Small intestine (tissue), 7 donors: ENCODE data around the gene ADAM23. TPM values are rescaled to one million over a fixed set of nuclear protein-coding genes. Genes with fewer than 3 reads are reported as not detected.

Experiments used
- DNase-seq, 2 donors: peaks; one replicate each; pipeline versions ENCODE4 v3.0.0 to v3.0.0-alpha.2; 2013
- FAIRE-seq: peaks from 2 replicates; lab custom pipeline; 2012; peaks lifted over from hg19 to GRCh38; lab: Jason Lieb, UNC
- H3K27ac ChIP-seq, 3 donors: one replicate each; pipeline ENCODE4 v1.5.1; 2013; ENCODE audit warnings: low read length in 2 of 3, mild to moderate bottlenecking in 2 of 3, control low read depth in 1 of 3, inconsistent platforms in 1 of 3, low read depth in 1 of 3, moderate library complexity in 1 of 3
- H3K27me3 ChIP-seq, 3 donors: one replicate each; pipeline ENCODE4 v1.6.1; 2013; ENCODE audit warnings: low read length in 3 of 3, inconsistent platforms in 1 of 3; ENCODE audit not compliant: control insufficient read depth in 3 of 3, insufficient read depth in 3 of 3
- H3K36me3 ChIP-seq, 3 donors: one replicate each; pipeline ENCODE4 v1.6.1; 2013; ENCODE audit warnings: low read length in 3 of 3, inconsistent platforms in 1 of 3, low read depth in 1 of 3, mild to moderate bottlenecking in 1 of 3, moderate library complexity in 1 of 3; ENCODE audit not compliant: control insufficient read depth in 3 of 3, insufficient read depth in 2 of 3
- H3K4me1 ChIP-seq, 3 donors: one replicate each; pipeline ENCODE4 v1.6.1; 2013; ENCODE audit warnings: low read length in 2 of 3, inconsistent platforms in 1 of 3, low read depth in 1 of 3, mild to moderate bottlenecking in 1 of 3, moderate library complexity in 1 of 3; ENCODE audit not compliant: control insufficient read depth in 3 of 3, insufficient read depth in 2 of 3
- H3K4me3 ChIP-seq, 3 donors: one replicate each; pipeline ENCODE4 v1.5.1; 2013; ENCODE audit warnings: low read length in 3 of 3, control low read depth in 1 of 3, inconsistent platforms in 1 of 3, low read depth in 1 of 3, mild to moderate bottlenecking in 1 of 3, moderate library complexity in 1 of 3
- H3K9me3 ChIP-seq, 2 donors: one replicate each; pipeline ENCODE4 v1.6.1; 2013; ENCODE audit warnings: low read depth in 1 of 2, low read length in 1 of 2; ENCODE audit not compliant: control insufficient read depth in 2 of 2, insufficient read depth in 1 of 2
- WGBS, 3 donors: extraction: QIAGEN DNeasy Blood & Tissue Kit; methylation state at CpG; one replicate each; pipeline ENCODE4 v1.1.7; 2013; 5-methylcytosine and 5-hydroxymethylcytosine counted together
- polyA plus RNA-seq, 4 donors: library from polyadenylated mRNA; stranded (reverse) in 3 of 4; unstranded in 1 of 4; fragments of 200-250 nt in 3 of 4; fragments of 120-200 nt in 1 of 4; gene quantifications; one replicate each; pipeline versions ENCODE4 v1.2.1 to v1.2.3, GENCODE V29; 2013
- donor health status: healthy with polysubstance abuse.
- donor health status: control.
- donor health status: control.
- donor health status: Bipolar disorder and iron deficiency.
- donor health status: healthy.

Gene ADAM23
- polyA plus RNA-seq, 4 donors: 0.27 to 1.6 (median 1.4) TPM; not detected in 1

DNA sequence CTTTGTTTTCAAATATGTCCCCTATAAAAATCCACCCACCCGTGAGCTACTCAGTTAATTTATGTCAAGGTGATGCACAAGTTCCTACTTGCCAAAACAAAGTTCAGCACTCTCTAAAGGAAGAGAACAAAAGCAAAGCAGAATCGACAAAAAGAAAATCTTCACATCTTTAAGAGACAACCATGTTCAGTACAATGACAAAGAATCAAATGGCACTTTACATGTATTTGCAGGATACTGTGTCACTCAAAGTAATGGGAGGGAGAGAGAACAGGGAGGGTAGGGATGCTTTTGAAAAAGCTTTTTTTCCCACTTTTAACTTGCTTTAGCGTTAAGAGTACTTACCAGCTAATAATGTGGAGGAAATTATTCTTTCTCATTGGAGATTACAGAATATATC is 159.9 kb downstream of the ADAM23 start:
- no peak overlapping the region for H3K4me3 ChIP-seq
- H3K27ac ChIP-seq: no peak overlapping the region
- FAIRE-seq (no peak), DNase-seq (no peak)
- WGBS, 3 donors: 81 to 89% (median 85%) methylated on average over 3 of the region's 3 CpGs
- H3K9me3 ChIP-seq: no peaks in the 10 kb centered on the region
- no peaks in the 10 kb centered on the region for H3K36me3 ChIP-seq
- no peaks in the 10 kb centered on the region for H3K27me3 ChIP-seq
- H3K4me1 ChIP-seq: no peaks in the 10 kb centered on the region

DNA sequence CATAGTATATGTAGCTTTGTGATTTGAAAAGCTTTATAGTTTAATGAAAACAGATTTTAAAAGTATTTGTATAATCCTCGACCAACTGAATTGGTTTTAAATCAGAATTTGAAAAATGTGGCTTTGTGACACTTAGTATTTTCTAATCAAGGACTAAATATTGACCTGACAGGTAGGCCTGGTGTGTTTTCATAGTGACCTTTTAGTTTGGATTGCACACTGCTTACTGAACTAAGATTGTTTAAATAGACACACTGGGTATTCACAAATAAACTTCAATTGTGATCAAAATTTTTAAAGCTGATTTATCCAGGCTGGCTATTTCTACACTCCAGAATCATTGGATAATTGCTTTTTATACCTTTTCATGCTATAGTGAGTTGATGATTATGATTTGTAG is 167.1 kb downstream of the ADAM23 start:
- H3K4me1 ChIP-seq: no peaks in the 10 kb centered on the region
- H3K9me3 ChIP-seq: no peaks in the 10 kb centered on the region
- FAIRE-seq (no peak), DNase-seq (no peak)
- no peak overlapping the region for H3K4me3 ChIP-seq
- H3K36me3 ChIP-seq: no peaks in the 10 kb centered on the region
- no peak overlapping the region for H3K27ac ChIP-seq
- H3K27me3 ChIP-seq: no peaks in the 10 kb centered on the region
- WGBS, 3 donors: 26 to 61% (median 35%) methylated on average over 1 of the region's 1 CpG

DNA sequence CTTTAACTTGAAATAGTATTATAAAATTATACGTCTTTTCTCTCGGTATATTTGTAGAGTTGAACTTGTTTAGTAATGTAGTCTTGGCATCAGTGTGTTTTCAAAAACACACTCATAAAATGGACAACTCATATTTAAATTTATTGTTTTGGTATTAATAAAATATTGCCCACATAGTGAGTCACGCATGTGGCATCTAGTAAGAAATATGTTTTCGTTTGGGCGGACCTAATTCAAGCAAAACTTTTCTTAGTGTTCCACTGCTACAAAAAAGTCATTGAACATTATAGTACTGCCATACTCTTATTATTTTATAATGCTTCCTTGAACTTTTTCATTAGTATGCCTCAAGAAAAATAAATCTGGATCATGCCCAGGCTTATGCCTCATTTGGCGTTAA is 167.9 kb downstream of the ADAM23 start:
- 90 to 94% (median 92%) methylated on average over 6 of the region's 6 CpGs for WGBS, 3 donors
- Histone ChIP-seq H3K4me3 (no peak overlapping the region), H3K36me3 (no peaks in the 10 kb centered on the region), H3K9me3 (no peaks in the 10 kb centered on the region), H3K27ac (no peak overlapping the region), H3K27me3 (no peaks in the 10 kb centered on the region), H3K4me1 (no peaks in the 10 kb centered on the region)
- no peak for FAIRE-seq
- DNase-seq: no peak

DNA sequence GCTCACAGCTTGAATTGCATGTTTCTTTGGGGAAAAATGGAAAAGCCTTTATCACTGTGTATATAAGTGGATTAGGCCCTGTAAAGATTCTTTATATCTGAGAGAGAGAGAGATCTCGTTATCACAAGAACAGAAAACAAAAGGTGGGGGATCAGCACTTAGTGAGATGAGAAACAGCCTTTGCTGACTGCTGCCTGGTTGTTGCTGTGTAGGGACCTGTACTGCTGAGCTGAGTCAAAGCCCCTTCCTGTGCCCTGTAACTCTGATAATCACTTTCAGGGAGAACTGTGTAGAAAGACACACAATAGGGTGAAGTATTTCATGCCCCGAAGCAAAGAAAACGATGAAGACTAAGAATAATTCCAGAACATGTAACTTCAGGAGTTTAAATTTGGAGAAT is 168.4 kb downstream of the ADAM23 start:
- Histone ChIP-seq H3K27ac (no peak overlapping the region), H3K9me3 (no peaks in the 10 kb centered on the region), H3K27me3 (no peaks in the 10 kb centered on the region), H3K4me1 (no peaks in the 10 kb centered on the region), H3K4me3 (no peak overlapping the region), H3K36me3 (no peaks in the 10 kb centered on the region)
- FAIRE-seq: no peak
- 38 to 54% (median 44%) methylated on average over 3 of the region's 3 CpGs for WGBS, 3 donors
- DNase-seq: no peak

DNA sequence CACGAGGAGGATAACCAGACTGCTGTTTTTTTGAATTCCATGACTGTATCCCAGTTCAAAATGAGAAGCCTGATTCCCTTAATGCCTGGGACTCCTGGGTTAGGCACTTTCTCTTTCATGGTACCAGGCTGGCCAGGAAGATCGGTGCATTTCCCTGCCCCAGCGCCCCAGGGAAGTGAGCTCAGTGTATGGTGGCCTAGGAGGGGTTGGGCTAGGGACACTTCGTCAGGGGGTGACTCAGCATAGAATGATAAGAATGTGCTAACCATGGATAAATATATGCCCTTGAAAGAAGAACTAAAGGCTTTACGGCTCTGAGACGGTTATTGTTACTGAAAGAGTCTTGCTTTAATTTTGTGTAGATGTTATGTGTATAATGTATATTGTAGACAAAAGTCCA is 171.5 kb downstream of the ADAM23 start:
- Histone ChIP-seq H3K27ac (no peak overlapping the region), H3K9me3 (no peaks in the 10 kb centered on the region), H3K36me3 (no peaks in the 10 kb centered on the region), H3K4me1 (no peaks in the 10 kb centered on the region), H3K4me3 (no peak overlapping the region), H3K27me3 (no peaks in the 10 kb centered on the region)
- no peak for FAIRE-seq
- no peak for DNase-seq
- 64 to 81% (median 71%) methylated on average over 6 of the region's 6 CpGs for WGBS, 3 donors

DNA sequence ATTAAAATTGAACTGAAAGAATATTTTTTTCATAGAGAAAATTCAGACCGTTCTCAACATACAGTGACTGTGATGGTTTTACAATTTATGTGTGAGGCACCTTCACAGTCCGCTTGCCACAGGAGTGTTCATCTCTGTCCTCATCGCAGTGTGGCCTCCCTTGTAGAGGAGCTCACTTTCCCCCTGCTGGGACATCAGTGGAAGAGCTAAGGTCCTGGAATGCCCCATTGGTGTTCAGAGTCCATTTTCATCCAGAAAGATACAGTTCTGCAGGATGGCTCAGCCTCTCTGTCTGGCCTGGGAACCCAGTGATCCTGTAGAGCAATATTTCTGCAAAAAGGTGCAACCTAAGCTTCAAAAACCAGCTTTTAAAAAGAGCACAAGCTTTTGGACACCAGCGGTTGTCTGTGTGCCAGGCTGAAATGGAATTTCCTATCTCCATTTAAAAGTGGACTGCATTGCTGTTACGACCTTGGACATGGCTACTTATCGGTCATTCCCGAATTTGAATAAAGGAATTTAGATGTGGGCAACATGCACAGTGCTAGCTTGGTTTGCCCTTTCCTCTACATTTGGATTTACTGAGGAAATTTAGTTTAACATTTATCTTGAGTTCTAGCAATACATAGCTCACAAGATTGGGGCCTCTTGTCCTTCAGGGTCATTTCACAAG is 172.2 kb downstream of the ADAM23 start:
- DNase-seq (no peak), FAIRE-seq (no peak)
- H3K9me3 ChIP-seq: no peaks in the 10 kb centered on the region
- no peak overlapping the region for H3K27ac ChIP-seq
- no peaks in the 10 kb centered on the region for H3K27me3 ChIP-seq
- H3K4me3 ChIP-seq: no peak overlapping the region
- no peaks in the 10 kb centered on the region for H3K36me3 ChIP-seq
- 79 to 87% (median 85%) methylated on average over 7 of the region's 7 CpGs for WGBS, 3 donors
- no peaks in the 10 kb centered on the region for H3K4me1 ChIP-seq

DNA sequence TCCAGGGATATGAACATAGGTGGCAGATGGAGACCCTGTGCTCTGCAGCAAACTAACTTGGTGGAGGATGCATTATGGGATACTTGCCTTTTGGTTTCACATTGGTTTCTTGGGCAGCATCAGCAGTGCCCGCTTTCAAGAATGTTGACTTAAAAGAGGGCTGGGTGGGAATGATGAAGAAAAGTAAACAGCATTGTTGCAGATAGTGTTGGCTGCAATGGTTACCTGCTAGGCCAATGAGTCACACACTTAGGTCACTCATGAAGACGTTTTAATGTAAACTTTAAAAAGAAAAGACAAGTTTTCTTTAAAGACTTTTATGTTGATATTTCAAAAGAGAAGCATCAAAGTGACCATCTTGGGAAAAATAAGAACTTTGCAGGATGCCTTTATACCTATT is 172.8 kb downstream of the ADAM23 start:
- 26 to 52% (median 38%) methylated on average over 2 of the region's 2 CpGs for WGBS, 3 donors
- Histone ChIP-seq H3K36me3 (no peaks in the 10 kb centered on the region), H3K4me1 (no peaks in the 10 kb centered on the region), H3K4me3 (no peak overlapping the region), H3K9me3 (no peaks in the 10 kb centered on the region), H3K27me3 (no peaks in the 10 kb centered on the region), H3K27ac (no peak overlapping the region)
- no peak for FAIRE-seq
- no peak for DNase-seq

DNA sequence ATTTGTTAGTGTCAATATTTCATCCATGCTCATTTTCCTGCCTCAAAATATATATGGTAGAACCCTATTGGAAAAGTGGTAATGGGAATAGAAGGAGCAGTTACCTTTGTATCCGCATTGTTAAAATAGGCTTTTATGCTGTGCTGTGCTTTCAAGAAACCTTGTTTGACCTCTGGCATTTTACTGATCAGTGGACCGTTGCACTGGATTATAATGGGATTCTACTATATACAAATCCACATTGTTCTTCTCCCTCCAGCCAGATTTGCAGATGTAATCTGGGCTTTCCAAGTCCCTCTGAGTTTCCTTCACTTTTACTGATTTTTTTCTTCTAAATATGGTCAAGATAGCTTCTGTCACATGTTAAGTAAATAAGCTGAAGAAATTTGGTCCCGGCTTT is 175.7 kb downstream of the ADAM23 start:
- DNase-seq: no peak
- H3K9me3 ChIP-seq: no peaks in the 10 kb centered on the region
- no peak for FAIRE-seq
- H3K36me3 ChIP-seq: no peaks in the 10 kb centered on the region
- WGBS, 3 donors: 75 to 78% (median 75%) methylated on average over 3 of the region's 3 CpGs
- H3K27me3 ChIP-seq: no peaks in the 10 kb centered on the region
- H3K4me3 ChIP-seq: no peak overlapping the region
- no peak overlapping the region for H3K27ac ChIP-seq
- H3K4me1 ChIP-seq: no peaks in the 10 kb centered on the region

DNA sequence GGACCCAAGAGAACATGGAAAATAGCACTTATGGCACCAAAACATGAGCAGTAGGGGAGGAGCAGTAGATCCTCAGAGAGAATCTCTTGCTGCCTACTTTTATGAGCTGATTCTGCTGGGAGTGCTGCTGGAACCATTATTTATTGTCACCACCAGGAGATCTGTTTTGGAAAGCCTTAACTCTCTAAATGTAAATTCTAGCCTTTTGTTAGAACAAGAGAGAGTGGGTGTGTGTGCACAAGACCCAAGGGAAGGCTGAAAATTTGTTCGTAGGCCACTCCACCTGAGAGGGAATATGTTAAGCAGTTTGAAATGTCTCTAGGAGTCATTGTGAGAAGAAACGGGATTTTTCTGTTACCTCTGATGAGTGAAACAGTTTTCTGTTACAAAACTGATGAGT is 182.8 kb downstream of the ADAM23 start:
- FAIRE-seq: no peak
- no peaks in the 10 kb centered on the region for H3K9me3 ChIP-seq
- H3K4me1 ChIP-seq: no peaks in the 10 kb centered on the region
- H3K36me3 ChIP-seq: no peaks in the 10 kb centered on the region
- H3K27me3 ChIP-seq: no peaks in the 10 kb centered on the region
- no peak overlapping the region for H3K4me3 ChIP-seq
- DNase-seq: no peak
- WGBS, 3 donors: 59 to 70% (median 61%) methylated on average over 2 of the region's 2 CpGs
- H3K27ac ChIP-seq: no peak overlapping the region
